Daoy (cell line): ENCODE measurements around the gene CDADC1. TPM values are rescaled to one million over a fixed set of nuclear protein-coding genes. Genes with fewer than 3 reads are reported as not detected.
A peak's percentile ranks its signal among the peaks of the same experiment; 100 is the strongest.

ENCODE experiments used
- DNase-seq: peaks from one replicate; pipeline ENCODE4 v3.0.0-alpha.2; 2015; ENCODE audit warnings: low read depth
- total RNA-seq: library from RNA; depleted of rRNA; stranded (reverse); fragments of >200 nt; shearing (Covaris generic); gene quantifications from 2 replicates; pipeline ENCODE4 v1.2.3, GENCODE V29; 2014

CDADC1 gene
- total RNA-seq, 1 experiment from 2014 or later, result 0.80 TPM

- DNase-seq, result no peak
Observed at GRCh38 chr13:49295244-49295643, 47.5 kb downstream of the CDADC1 start.

- DNase-seq, result no peak
Observed at GRCh38 chr13:49296659-49297058, 48.9 kb downstream of the CDADC1 start.

- no peak for DNase-seq
Observed at GRCh38 chr13:49297338-49297737, 49.6 kb downstream of the CDADC1 start.

DNA sequence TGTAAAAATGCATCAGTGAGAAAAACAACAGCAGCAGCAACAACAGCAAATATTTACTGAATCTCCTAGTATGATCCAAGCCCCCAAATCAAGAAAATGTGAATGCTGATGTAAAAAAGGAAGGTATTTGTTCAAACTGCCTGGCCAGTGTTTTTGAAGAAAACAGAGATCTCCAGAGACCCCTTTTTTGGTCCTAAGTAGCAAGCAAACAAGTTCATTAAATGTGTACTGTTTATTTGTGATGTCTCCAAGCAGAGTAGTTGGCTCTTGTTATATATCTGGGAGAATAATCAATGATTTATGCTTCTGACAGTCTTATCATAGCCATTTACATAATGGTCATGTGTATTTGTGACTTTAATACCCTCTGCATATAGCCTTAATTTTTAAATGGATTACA lies 50.7 kb downstream of the CDADC1 start:
- DNase-seq, result no peak

- no peak for DNase-seq
Observed at GRCh38 chr13:49298903-49299605, 51.3 kb downstream of the CDADC1 start.

DNA sequence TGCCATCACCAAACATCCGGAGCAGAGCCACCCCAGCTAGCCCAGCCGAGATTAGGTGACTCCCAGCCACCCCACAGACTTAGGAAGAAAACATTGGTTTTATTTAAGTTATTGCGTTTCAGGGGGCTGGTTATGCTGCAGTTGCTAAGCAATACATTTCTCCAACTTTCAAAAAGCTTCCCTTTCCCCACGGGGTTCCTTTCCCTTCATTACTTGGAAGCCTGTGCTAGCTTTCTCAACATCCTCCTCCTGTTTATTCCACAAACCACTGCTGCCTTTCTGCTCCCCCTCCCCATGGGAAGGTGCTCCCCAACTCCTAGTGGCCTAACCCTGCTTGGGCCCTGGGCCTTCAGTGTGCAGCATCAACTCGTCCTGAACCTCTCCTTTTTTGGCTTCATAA lies 52.6 kb downstream of the CDADC1 start:
- no peak for DNase-seq

DNA sequence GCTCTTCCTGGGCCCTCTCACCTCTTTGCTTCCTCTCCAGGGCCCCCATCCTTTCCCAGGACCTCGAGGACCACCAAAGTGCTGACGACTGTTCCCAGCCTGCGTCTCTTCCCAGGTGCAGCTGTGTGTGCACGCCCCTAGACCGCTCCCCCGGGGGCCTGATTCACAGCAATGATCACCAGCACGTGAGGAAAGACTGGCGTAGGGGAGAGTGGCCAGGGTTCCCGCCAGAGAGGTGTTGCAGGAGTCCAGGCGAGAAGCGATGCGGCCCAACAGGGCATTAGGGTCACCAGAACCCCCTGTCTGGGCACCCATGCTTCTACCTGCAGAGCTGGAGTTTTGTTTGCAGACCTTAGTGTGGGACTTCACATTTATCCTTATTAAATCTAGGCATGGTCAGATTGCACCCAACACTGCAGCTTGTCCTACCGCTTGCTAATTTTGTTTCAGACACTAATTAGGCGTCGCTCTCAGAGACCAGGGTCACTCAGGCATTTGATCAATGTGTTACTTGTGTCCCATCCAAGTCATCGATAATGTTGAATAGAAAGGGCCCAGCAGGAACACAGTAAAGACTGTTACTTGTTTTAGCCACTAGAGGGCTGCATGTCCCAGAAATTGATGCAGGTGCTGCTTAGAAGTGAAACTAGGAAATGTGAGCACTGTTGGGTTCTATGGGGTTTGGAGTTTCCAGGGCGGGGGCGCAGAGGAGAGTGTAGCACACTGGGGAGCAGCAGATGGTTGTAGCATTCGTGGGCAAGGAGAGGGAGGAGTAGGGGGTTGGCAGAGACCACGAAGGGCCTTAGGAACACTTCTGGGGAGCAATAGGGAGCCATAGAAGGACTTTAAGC lies 53.2 kb downstream of the CDADC1 start:
- DNase-seq, result peak; percentile 55

DNA sequence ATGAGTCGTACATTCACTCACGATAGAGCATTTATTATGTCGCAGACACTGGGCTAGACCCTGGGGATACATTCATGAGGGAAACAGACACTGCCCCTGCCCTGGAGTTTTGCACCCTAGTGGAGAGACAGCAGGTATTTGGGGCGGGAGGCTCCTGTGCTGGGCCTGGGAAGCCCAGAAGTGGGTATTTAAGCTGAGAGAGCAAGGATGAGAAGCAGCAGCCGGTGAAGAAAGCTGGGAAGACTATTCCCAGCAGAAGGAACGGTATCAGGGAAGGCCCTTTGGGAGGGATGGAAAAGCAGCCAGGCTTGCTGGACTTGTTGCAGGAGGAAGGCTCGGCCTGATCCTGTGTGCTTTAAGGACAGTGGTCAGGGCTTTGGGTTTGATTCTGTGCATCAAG lies 54.5 kb downstream of the CDADC1 start:
- no peak for DNase-seq

DNA sequence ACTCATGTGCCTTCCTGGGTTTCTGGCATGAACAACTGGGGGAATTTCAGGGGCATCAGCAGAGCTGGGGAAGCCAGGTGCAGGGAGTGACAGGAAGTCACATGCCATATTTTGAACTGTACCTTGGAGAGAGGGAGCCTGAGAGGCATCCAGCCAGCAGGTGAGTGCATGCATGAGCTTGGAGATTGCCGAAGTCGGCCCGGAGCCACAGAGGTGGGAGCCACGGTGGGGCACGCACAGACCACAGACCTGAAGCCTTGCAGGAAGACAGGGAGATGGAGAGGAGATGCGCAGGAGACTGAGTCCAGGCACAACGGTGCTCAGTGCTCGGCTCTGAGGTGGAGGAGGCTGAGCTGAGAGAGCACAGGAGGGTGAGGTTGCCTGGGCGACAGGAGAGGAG lies 55.1 kb downstream of the CDADC1 start:
- DNase-seq, result no peak

GRCh38 chr13:49303533-49304252 lies 56.0 kb downstream of the CDADC1 start:
- DNase-seq, result no peak

GRCh38 chr13:49304356-49304755 lies 56.6 kb downstream of the CDADC1 start:
- no peak for DNase-seq

DNA sequence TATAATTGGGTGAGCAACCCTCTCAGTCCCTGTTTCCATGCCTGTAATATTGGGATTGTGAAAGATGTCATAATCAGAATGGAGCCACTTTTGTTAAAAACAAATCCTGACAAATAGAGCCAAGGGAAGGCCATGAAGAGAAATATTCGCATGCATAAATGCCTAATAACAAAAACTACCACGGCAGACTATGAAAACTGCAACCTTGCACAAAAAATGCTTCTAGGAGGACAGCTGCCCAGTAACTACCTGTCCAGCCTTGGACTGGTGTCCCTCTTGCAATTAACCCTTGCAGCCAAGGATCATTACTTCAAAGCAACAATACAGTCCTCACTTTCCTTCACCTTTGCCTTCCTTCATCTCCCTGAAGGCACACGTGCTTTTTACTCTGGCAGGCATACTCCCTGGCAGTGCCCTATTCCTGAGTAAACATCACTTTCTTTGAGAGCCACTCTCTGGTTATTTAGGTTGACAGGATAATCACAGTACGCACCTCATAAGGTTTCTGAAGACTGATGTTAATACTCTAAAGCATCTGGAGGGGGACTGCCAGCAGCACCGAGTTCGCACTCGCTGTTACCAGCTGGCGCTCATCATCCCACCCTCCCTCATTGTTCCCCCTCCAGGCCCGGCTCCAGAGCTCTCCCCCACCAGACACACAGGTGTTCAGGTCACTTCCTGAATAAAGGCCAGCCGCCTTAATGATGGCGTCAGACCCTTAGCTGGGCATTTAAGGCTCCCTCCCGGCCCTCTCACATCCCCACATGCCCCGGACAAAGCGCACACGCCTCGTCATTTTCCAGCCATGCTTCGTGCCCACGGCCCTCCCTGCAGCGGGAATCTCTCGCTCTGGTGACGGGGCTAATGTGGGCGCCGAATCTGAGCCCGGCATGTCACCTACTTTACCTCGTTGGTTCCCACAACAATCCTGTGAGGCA lies 57.3 kb downstream of the CDADC1 start:
- DNase-seq, result no peak

DNA sequence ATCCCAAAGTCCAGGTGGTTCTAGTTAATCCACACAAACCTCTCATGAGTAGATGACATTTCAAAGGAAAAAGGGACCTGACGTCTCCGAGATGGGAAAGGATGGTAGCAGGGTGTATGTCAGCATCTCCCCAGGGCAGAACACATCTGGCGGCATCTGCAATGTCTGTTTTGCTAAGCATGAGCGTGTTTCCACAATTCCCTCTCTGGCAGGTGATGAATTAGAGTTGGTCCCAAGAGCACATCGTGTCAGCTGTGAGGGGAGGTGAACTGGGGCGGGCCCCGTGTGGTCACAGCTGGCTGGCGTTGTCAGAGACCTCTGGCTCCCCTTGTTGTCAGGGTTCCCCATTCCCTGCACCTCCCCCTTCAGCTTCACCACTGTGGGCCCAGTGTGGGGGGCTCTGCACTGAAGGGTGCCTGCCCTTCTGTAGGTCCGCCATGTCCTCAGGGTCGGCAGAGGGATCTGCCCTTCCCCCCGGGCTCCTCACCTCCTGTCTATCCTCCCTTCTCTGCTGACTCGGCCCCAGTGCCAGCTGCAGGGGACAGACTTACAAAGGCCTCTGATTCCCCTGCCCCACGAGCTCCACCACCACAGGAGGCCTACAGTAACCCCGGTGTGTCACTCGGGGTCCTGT lies 58.2 kb downstream of the CDADC1 start:
- DNase-seq, result no peak

GRCh38 chr13:49307365-49307764 lies 59.6 kb downstream of the CDADC1 start:
- DNase-seq, result no peak

DNA sequence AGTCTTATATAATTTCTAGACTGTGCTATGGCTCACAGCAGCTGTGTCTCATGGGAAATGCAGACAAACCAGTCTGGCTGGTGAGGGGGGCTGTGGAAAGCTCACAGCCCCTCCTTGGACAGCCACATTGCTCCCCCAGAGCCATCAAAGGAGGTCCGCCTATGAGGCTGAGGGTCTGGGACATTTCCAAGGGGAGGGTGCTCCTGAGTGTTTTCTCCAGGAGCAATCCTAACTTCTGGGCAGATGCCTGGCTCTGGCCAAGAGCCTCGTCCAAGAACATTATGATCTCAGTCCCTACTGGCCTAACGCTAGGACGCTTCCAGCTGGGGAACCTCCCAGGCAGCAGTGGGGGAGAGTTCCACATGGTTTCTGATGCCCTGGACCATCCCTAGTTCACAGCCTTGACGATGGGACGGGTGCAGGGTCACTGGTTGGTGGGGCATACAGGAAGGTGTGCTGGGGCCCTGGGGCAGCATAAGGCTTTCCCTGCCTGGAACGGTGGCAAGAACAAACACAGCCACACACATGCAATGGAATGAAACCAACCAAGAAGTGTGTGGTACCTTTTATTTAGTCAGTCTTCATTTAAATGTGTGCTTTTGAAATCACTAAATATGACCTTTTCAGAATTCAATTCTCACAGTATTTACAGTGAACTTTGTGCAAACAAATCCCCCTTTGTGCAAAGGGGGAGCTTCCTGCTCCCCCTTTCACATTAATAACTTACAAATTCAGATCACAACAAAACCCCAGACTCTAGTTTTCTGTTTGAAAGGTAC lies 60.6 kb downstream of the CDADC1 start:
- DNase-seq, result no peak

- no peak for DNase-seq
Observed at GRCh38 chr13:49308921-49309408, 61.2 kb downstream of the CDADC1 start.

DNA sequence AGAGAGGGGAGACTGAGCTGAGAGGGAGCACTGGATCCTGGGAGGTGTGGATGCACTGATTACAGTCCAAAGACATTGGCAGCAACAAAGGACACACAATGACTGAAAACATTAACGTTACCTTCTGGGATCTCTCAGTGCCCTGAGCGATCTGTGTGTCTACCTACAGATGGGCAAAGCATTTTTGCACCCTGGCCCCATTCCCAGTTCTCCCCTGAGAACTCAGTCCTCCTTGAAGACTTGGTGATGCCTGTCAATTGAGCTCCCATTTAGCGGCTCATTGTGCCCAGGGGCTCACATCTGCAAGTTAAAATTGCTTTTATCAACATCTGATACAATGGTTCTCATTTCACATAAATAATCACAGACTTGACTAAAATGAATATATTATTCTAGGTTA lies 62.5 kb downstream of the CDADC1 start:
- no peak for DNase-seq

GRCh38 chr13:49311816-49312215 lies 64.1 kb downstream of the CDADC1 start:
- no peak for DNase-seq

- peak; percentile 37 for DNase-seq
Observed at GRCh38 chr13:49314344-49314882, 66.7 kb downstream of the CDADC1 start.
